Vagina (tissue), 2 donors: ENCODE measurements around the gene ITGAX. TPM values are rescaled to one million over a fixed set of nuclear protein-coding genes. Genes with fewer than 3 reads are reported as not detected.

Source experiments
- DNase-seq, 2 donors: peaks; one replicate each; pipeline ENCODE4 v3.0.0-alpha.2; 2017; ENCODE audit errors: extremely low spot score in 2 of 2
- H3K27ac ChIP-seq: fragments of 200-600 bp; sonication (generic); one replicate; pipeline ENCODE4 v1.5.1; 2019
- H3K27me3 ChIP-seq: fragments of 200-600 bp; sonication (generic); one replicate; pipeline ENCODE4 v1.5.1; 2019
- H3K36me3 ChIP-seq, 2 donors: fragments of 200-600 bp; sonication (generic); one replicate each; pipeline ENCODE4 v1.5.1; 2017 to 2019
- H3K4me1 ChIP-seq: fragments of 200-600 bp; sonication (generic); one replicate; pipeline ENCODE4 v1.5.1; 2019
- H3K4me3 ChIP-seq, 2 donors: fragments of 200-600 bp; sonication (generic); 1 replicate in 1 of 2; 2 replicates in 1 of 2; pipeline ENCODE4 v1.5.1; 2016 to 2019
- H3K9me3 ChIP-seq: fragments of 200-600 bp; sonication (generic); one replicate; pipeline ENCODE4 v1.5.1; 2019
- POLR2A ChIP-seq, 2 donors: fragments of 450-650 bp; IDR thresholded peaks; one replicate each; pipeline ENCODE4 v1.6.1; 2017; ENCODE audit warnings: antibody characterized with exemption in 2 of 2, mild to moderate bottlenecking in 2 of 2, moderate library complexity in 2 of 2
- POLR2AphosphoS5 ChIP-seq, 2 donors: sonication (generic); formaldehyde crosslinking; IDR thresholded peaks; one replicate each; pipeline ENCODE4 v1.9.0; 2017; ENCODE audit warnings: antibody characterized with exemption in 2 of 2, mild to moderate bottlenecking in 2 of 2, low read depth in 1 of 2; ENCODE audit not compliant: insufficient read depth in 1 of 2
- intact Hi-C: fragments of 100-400 bp; cut with DNase I; formaldehyde crosslinking; loops from one replicate; pipeline ENCODE4 v1.15.1; 2023
- total RNA-seq: library from RNA; depleted of rRNA; stranded (reverse); fragments of >200 nt; gene quantifications from one replicate; pipeline ENCODE4 v1.2.3, GENCODE V29; 2016
- TF ChIP-seq, protein P1 (sequence below), 3 experiments: fragments of 450-650 bp in 2 of 3; fragments of 200-600 bp in 1 of 3; sonication (generic) in 1 of 3; IDR thresholded peaks; one replicate each; pipeline ENCODE4 v1.5.1; 2017 to 2019; ENCODE audit warnings: antibody characterized with exemption in 3 of 3, mild to moderate bottlenecking in 2 of 3, moderate library complexity in 2 of 3

Gene ITGAX
- total RNA-seq, 1 donor from 2014 or later, result 4.4 TPM

DNA sequence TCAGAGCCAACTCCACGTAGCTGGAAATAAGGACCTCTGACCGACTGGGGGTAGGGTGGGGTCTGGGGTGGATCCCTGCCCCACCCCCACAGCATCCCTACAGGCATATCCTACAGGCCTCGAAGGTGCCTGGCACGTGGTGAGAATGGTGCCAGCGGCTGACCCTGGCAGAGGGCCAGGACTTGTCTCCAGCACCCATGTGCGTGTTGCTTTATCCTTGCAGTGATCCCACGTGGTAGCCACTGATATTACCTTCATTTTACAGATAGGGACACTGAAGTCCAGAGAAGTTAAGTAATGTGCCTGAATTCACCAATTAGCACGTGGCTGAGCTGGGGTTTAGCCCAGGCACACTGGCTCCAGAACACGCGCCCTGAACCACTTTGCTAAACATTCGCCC is 46.5 kb downstream of the ITGAX start:
- H3K4me1 ChIP-seq, result no peaks in the 10 kb centered on the region
- no peak overlapping the region for H3K4me3 ChIP-seq
- no peaks in the 10 kb centered on the region for H3K9me3 ChIP-seq
- intact Hi-C loops, result no loop called here
- TF ChIP-seq, protein P1, sequence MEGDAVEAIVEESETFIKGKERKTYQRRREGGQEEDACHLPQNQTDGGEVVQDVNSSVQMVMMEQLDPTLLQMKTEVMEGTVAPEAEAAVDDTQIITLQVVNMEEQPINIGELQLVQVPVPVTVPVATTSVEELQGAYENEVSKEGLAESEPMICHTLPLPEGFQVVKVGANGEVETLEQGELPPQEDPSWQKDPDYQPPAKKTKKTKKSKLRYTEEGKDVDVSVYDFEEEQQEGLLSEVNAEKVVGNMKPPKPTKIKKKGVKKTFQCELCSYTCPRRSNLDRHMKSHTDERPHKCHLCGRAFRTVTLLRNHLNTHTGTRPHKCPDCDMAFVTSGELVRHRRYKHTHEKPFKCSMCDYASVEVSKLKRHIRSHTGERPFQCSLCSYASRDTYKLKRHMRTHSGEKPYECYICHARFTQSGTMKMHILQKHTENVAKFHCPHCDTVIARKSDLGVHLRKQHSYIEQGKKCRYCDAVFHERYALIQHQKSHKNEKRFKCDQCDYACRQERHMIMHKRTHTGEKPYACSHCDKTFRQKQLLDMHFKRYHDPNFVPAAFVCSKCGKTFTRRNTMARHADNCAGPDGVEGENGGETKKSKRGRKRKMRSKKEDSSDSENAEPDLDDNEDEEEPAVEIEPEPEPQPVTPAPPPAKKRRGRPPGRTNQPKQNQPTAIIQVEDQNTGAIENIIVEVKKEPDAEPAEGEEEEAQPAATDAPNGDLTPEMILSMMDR (IDR thresholded peaks at IDR 0.05), result no peak
- no peak for TF ChIP-seq POLR2AphosphoS5 (IDR thresholded peaks at IDR 0.05; ENCODE audit: insufficient read depth in 1 of 2, low read depth in 1 of 2)
- TF ChIP-seq POLR2A (IDR thresholded peaks at IDR 0.05), result no peak
- no peak overlapping the region for H3K27ac ChIP-seq
- no peaks in the 10 kb centered on the region for H3K36me3 ChIP-seq
- H3K27me3 ChIP-seq, result no peaks in the 10 kb centered on the region
- DNase-seq, result no peak

- no peaks in the 10 kb centered on the region for H3K27me3 ChIP-seq
- H3K4me3 ChIP-seq, result no peak overlapping the region
- H3K4me1 ChIP-seq, result no peaks in the 10 kb centered on the region
- DNase-seq, result no peak
- no peak overlapping the region for H3K27ac ChIP-seq
- no peaks in the 10 kb centered on the region for H3K9me3 ChIP-seq
- TF ChIP-seq, protein P1 (IDR thresholded peaks at IDR 0.05), result no peak
- H3K36me3 ChIP-seq, result no peaks in the 10 kb centered on the region
- intact Hi-C loops, result no loop called here
Measured at GRCh38 chr16:31402687-31403086, 47.7 kb downstream of the ITGAX start.

DNA sequence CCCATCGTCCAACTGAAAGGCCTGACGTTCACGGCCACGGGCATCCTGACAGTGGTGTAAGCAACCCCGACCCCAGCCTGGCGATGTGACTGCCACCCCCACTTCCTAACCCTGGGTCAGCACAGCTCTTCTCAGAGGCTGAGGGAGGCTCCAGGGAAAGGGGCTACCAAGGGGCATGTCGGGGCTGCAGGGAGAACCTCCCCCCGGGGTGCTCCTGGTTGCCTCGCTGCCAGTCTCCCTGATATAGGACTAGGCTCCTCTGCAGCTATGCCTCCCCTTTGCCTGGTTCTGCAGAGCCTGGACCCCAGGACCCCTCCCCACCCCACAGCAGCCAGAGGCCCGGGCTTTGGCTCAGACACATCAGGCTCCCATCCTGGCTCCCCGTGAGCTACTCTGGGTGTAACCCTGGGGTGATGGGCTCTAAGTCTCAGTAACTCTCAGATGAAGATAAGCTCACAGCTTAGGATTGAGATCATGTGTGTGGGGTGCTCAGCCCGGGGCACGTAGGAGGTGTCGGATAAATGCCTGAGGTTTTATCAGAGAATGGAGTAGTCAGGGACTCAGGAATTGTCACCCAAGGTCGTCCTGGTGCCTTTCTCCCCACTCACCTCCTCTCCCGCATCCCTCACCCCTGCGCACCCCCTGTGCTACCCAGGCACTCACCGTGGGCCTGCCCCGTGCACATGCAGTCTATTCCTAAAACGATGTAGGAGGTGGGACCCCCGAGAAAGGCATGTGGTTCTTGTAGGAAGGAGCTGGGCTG is 48.8 kb downstream of the ITGAX start:
- Histone ChIP-seq H3K4me3 (no peak overlapping the region), H3K4me1 (no peaks in the 10 kb centered on the region), H3K27me3 (no peaks in the 10 kb centered on the region), H3K36me3 (no peaks in the 10 kb centered on the region), H3K27ac (no peak overlapping the region), H3K9me3 (no peaks in the 10 kb centered on the region)
- no peak for DNase-seq
- intact Hi-C loops, result no loop called here
- TF ChIP-seq POLR2AphosphoS5 (IDR thresholded peaks at IDR 0.05; ENCODE audit: insufficient read depth in 1 of 2, low read depth in 1 of 2) (no peak), POLR2A (IDR thresholded peaks at IDR 0.05) (no peak)
- TF ChIP-seq, protein P1 (IDR thresholded peaks at IDR 0.05), result no peak

GRCh38 chr16:31404353-31405064 is 49.5 kb downstream of the ITGAX start:
- TF ChIP-seq POLR2A (IDR thresholded peaks at IDR 0.05), result no peak
- no peak for TF ChIP-seq POLR2AphosphoS5 (IDR thresholded peaks at IDR 0.05; ENCODE audit: insufficient read depth in 1 of 2, low read depth in 1 of 2)
- TF ChIP-seq, protein P1 (IDR thresholded peaks at IDR 0.05), result no peak
- intact Hi-C loops, result no loop called here

DNA sequence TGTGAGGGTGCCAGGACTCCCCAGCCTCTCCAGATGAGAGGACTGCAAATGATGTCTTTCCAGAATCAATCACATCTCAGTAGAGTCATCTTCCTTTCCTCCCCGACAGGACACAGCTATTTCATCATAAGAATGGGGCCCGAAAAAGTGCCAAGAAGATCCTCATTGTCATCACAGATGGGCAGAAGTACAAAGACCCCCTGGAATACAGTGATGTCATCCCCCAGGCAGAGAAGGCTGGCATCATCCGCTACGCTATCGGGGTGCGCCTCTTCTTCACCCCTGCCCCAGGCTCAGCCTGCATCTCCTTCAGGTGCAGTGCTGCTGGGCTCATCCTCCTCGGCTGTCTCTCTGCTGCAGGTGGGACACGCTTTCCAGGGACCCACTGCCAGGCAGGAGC is 52.4 kb downstream of the ITGAX start:
- H3K27ac ChIP-seq, result no peak overlapping the region
- H3K27me3 ChIP-seq, result no peaks in the 10 kb centered on the region
- no peak for TF ChIP-seq POLR2A (IDR thresholded peaks at IDR 0.05)
- TF ChIP-seq, protein P1 (IDR thresholded peaks at IDR 0.05), result no peak
- no peak for TF ChIP-seq POLR2AphosphoS5 (IDR thresholded peaks at IDR 0.05; ENCODE audit: insufficient read depth in 1 of 2, low read depth in 1 of 2)
- H3K9me3 ChIP-seq, result no peaks in the 10 kb centered on the region
- H3K36me3 ChIP-seq, result no peaks in the 10 kb centered on the region
- no peak overlapping the region for H3K4me3 ChIP-seq
- intact Hi-C loops, result no loop called here
- DNase-seq, result no peak
- no peaks in the 10 kb centered on the region for H3K4me1 ChIP-seq

More at GRCh38 chr16:31404353-31405064, 49.5 kb downstream of the ITGAX start:
- Histone ChIP-seq H3K27me3 (no peaks in the 10 kb centered on the region), H3K36me3 (no peaks in the 10 kb centered on the region), H3K27ac (no peak overlapping the region), H3K4me1 (no peaks in the 10 kb centered on the region), H3K4me3 (no peak overlapping the region), H3K9me3 (no peaks in the 10 kb centered on the region)
- DNase-seq, result no peak
